Neural progenitor cell (in vitro differentiated cells): ENCODE results near the gene LY86. TPM values are rescaled to one million over a fixed set of nuclear protein-coding genes. Genes with fewer than 3 reads are reported as not detected.

Experiments
- DNase-seq: peaks from one replicate; pipeline ENCODE4 v3.0.0-alpha.2; 2016; ENCODE audit warnings: low spot score
- H2AFZ ChIP-seq: fragments of 200-600 bp; sonication (generic); replicated peaks from 2 replicates; pipeline ENCODE4 v1.6.1; 2016; ENCODE audit warnings: antibody characterized with exemption
- H3F3A ChIP-seq: fragments of 200-600 bp; sonication (generic); 2 replicates; pipeline ENCODE4 v1.6.1; 2016; ENCODE audit warnings: antibody characterized with exemption, low read depth
- H3K27ac ChIP-seq: fragments of 200-600 bp; sonication (generic); 2 replicates; pipeline ENCODE4 v1.5.1; 2016; ENCODE audit warnings: mild to moderate bottlenecking
- H3K27me3 ChIP-seq: fragments of 200-600 bp; sonication (generic); 2 replicates; pipeline ENCODE4 v1.6.1; 2016; ENCODE audit warnings: mild to moderate bottlenecking, moderate library complexity
- H3K36me3 ChIP-seq: fragments of 200-600 bp; sonication (generic); 2 replicates; pipeline ENCODE4 v1.5.1; 2016
- H3K4me1 ChIP-seq: fragments of 200-600 bp; sonication (generic); 2 replicates; pipeline ENCODE4 v1.6.1; 2016; ENCODE audit warnings: mixed run types
- H3K4me2 ChIP-seq: fragments of 200-600 bp; sonication (generic); 2 replicates; pipeline ENCODE4 v1.6.1; 2016
- H3K4me3 ChIP-seq: fragments of 200-600 bp; sonication (generic); 2 replicates; pipeline ENCODE4 v1.5.1; 2016
- H3K79me2 ChIP-seq: fragments of 200-600 bp; sonication (generic); 2 replicates; pipeline ENCODE4 v1.6.1; 2016; ENCODE audit warnings: low read depth
- H3K9ac ChIP-seq: fragments of 200-600 bp; sonication (generic); 2 replicates; pipeline ENCODE4 v1.6.1; 2016
- H3K9me3 ChIP-seq: fragments of 200-600 bp; sonication (generic); 2 replicates; pipeline ENCODE4 v1.5.1; 2016; ENCODE audit warnings: low read depth
- H4K20me1 ChIP-seq: fragments of 200-600 bp; sonication (generic); 2 replicates; pipeline ENCODE4 v1.6.1; 2016; ENCODE audit warnings: low read depth
- H3K27ac Mint-ChIP-seq: 3 replicates; pipeline ENCODE4 v1.8.0; 2021; ENCODE audit warnings: mixed read lengths
- H3K27me3 Mint-ChIP-seq: 2 replicates; pipeline ENCODE4 v1.8.0; 2022; ENCODE audit warnings: low read depth, mild to moderate bottlenecking, inconsistent platforms, moderate library complexity, mixed read lengths; ENCODE audit not compliant: insufficient read depth
- H3K36me3 Mint-ChIP-seq: 3 replicates; pipeline ENCODE4 v1.8.0; 2021; ENCODE audit warnings: mixed read lengths
- H3K4me1 Mint-ChIP-seq: 3 replicates; pipeline ENCODE4 v1.8.0; 2021; ENCODE audit warnings: mixed read lengths
- H3K4me3 Mint-ChIP-seq: 3 replicates; pipeline ENCODE4 v1.8.0; 2021; ENCODE audit warnings: mild to moderate bottlenecking, moderate library complexity, mixed read lengths
- H3K9me3 Mint-ChIP-seq: 3 replicates; pipeline ENCODE4 v1.8.0; 2020; ENCODE audit warnings: mixed read lengths
- EZH2 ChIP-seq: fragments of 200-600 bp; sonication (generic); IDR thresholded peaks from 2 replicates; pipeline ENCODE4 v1.6.1; 2017; ENCODE audit warnings: antibody characterized with exemption, mild to moderate bottlenecking, moderate library complexity
- EZH2phosphoT487 ChIP-seq: fragments of 200-600 bp; sonication (generic); IDR thresholded peaks from 2 replicates; pipeline ENCODE4 v1.6.1; 2017; ENCODE audit warnings: antibody characterized with exemption
- total RNA-seq: library from RNA; depleted of rRNA; stranded (reverse); fragments of >200 nt; gene quantifications from 2 replicates; pipeline ENCODE4 v1.2.3, GENCODE V29; 2015; ENCODE audit warnings: low replicate concordance
- TF ChIP-seq, protein P1 (sequence below): fragments of 200-600 bp; sonication (generic); IDR thresholded peaks from 2 replicates; pipeline ENCODE4 v1.5.1; 2017; ENCODE audit warnings: antibody characterized with exemption, mild to moderate bottlenecking

Gene LY86
- total RNA-seq, 1 donor from 2014 or later, result not detected

DNA sequence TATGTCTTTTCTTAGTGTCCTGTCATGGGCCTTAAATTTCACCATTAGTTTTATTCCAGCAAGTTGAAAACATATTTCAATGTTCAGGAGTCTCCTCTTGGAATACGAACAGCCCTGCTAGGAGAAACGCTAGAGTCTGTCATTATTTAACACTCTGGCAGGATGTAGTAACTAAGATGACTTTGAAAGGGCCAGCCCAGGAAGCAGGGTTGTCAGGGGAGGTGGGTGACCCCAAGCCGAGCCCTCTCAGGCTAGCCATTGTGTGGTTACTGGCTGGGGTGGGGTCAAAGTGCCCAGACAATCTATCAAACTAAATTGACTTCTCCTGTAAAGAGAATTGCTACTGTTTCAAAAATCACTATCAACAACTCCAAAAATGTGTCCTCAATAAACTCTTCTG is 67.8 kb downstream of the LY86 start:
- Mint-ChIP-seq H3K4me3 (no peak overlapping the region), H3K27ac (no peak overlapping the region), H3K36me3 (no peaks in the 10 kb centered on the region), H3K27me3 (peaks cover 8% of the 10 kb centered on the region), H3K4me1 (peaks cover 21% of the 10 kb centered on the region), H3K9me3 (no peaks in the 10 kb centered on the region)
- TF ChIP-seq, protein P1, sequence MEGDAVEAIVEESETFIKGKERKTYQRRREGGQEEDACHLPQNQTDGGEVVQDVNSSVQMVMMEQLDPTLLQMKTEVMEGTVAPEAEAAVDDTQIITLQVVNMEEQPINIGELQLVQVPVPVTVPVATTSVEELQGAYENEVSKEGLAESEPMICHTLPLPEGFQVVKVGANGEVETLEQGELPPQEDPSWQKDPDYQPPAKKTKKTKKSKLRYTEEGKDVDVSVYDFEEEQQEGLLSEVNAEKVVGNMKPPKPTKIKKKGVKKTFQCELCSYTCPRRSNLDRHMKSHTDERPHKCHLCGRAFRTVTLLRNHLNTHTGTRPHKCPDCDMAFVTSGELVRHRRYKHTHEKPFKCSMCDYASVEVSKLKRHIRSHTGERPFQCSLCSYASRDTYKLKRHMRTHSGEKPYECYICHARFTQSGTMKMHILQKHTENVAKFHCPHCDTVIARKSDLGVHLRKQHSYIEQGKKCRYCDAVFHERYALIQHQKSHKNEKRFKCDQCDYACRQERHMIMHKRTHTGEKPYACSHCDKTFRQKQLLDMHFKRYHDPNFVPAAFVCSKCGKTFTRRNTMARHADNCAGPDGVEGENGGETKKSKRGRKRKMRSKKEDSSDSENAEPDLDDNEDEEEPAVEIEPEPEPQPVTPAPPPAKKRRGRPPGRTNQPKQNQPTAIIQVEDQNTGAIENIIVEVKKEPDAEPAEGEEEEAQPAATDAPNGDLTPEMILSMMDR, result no peak
- TF ChIP-seq EZH2phosphoT487, result no peak
- no peak for TF ChIP-seq EZH2
- no peak overlapping the region for H3K4me2 ChIP-seq
- no peak for DNase-seq
- no peaks in the 10 kb centered on the region for H3K36me3 ChIP-seq
- H3K79me2 ChIP-seq, result no peaks in the 10 kb centered on the region
- H3K27ac ChIP-seq, result no peak overlapping the region
- H3K9me3 ChIP-seq, result no peaks in the 10 kb centered on the region
- no peaks in the 10 kb centered on the region for H3K4me1 ChIP-seq
- no peak overlapping the region for H3K4me3 ChIP-seq
- H2AFZ ChIP-seq, result no peak overlapping the region
- H3K27me3 ChIP-seq, result no peaks in the 10 kb centered on the region
- H4K20me1 ChIP-seq, result no peaks in the 10 kb centered on the region
- H3F3A ChIP-seq, result no peaks in the 10 kb centered on the region
- no peak overlapping the region for H3K9ac ChIP-seq

DNA sequence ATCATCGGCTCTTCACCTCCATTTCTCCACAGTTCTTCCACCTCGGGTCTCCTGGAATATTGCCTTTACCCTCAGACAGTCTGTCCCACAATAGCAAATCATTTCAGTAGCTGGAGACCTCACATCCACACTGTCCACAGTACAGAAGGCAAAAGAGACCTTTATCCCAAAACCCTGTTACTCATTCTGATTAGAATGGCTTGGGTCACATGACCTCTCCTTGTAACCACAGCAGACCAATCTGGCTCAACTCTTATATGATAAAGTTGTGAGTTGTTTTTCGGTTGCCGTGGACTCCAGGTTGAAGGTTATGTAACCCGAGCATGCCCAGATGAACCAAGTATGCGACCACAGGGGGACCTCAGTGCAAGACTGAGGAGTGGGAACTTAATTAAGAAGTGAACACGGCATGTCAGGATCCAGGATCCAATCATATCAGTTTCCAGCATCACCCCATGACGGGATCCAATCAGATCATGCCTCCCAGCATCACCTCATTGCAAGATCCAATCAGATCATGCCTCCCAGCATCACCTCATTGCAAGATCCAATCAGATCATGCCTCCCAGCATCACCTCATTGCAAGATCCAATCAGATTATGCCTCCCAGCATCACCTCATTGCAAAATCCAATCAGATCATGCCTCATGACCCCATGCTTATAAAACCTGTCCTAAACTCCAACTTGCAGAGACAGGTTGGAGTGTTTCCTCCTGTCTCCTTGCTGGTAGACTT is 68.7 kb downstream of the LY86 start:
- no peak overlapping the region for H3K9ac ChIP-seq
- H4K20me1 ChIP-seq, result no peaks in the 10 kb centered on the region
- H3K27ac ChIP-seq, result no peak overlapping the region
- H3K4me3 ChIP-seq, result no peak overlapping the region
- peaks cover 21% of the 10 kb centered on the region for H3K4me1 Mint-ChIP-seq
- H3K4me1 ChIP-seq, result no peaks in the 10 kb centered on the region
- no peak overlapping the region for H2AFZ ChIP-seq
- H3K27me3 Mint-ChIP-seq, result peaks cover 10% of the 10 kb centered on the region
- H3K27me3 ChIP-seq, result no peaks in the 10 kb centered on the region
- TF ChIP-seq EZH2 (no peak), EZH2phosphoT487 (no peak)
- TF ChIP-seq, protein P1, result no peak
- H3K4me2 ChIP-seq, result no peak overlapping the region
- H3K9me3 ChIP-seq, result no peaks in the 10 kb centered on the region
- no peak for DNase-seq
- no peaks in the 10 kb centered on the region for H3F3A ChIP-seq
- no peaks in the 10 kb centered on the region for H3K36me3 ChIP-seq
- no peak overlapping the region for H3K4me3 Mint-ChIP-seq
- no peaks in the 10 kb centered on the region for H3K9me3 Mint-ChIP-seq
- H3K36me3 Mint-ChIP-seq, result no peaks in the 10 kb centered on the region
- H3K79me2 ChIP-seq, result no peaks in the 10 kb centered on the region
- H3K27ac Mint-ChIP-seq, result peak overlapping the region; percentile 91

DNA sequence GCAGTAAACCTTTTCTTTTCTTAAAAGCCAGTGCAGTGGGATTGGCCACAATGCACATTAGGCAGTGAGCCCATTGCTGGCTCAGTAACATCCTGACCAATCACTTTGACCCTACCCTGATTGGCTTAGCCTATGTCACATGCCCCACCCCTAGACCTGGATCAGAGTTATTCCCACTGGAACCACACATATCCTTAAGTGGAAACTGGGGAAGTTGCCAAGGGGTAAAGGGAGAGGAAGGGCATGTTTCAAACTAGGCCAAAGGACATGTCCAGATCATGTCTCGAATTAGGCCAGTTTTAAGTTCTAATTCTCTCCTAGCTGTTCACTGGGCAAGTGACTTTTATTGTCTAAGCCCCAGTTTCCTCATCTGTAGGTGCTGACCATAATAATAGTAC is 69.3 kb downstream of the LY86 start:
- no peak overlapping the region for H3K27ac Mint-ChIP-seq
- H3K27ac ChIP-seq, result no peak overlapping the region

More for the DNA sequence above, 69.3 kb downstream of the LY86 start:
- H3K36me3 ChIP-seq, result no peaks in the 10 kb centered on the region
- no peaks in the 10 kb centered on the region for H3K27me3 ChIP-seq
- peaks cover 10% of the 10 kb centered on the region for H3K27me3 Mint-ChIP-seq
- H4K20me1 ChIP-seq, result no peaks in the 10 kb centered on the region
- no peaks in the 10 kb centered on the region for H3K4me1 ChIP-seq
- no peak overlapping the region for H3K4me3 ChIP-seq
- H3K9ac ChIP-seq, result no peak overlapping the region
- no peak for DNase-seq
- H3K4me1 Mint-ChIP-seq, result peaks cover 21% of the 10 kb centered on the region
- no peaks in the 10 kb centered on the region for H3K9me3 ChIP-seq
- H3K4me3 Mint-ChIP-seq, result no peak overlapping the region
- no peaks in the 10 kb centered on the region for H3K79me2 ChIP-seq
- H3K9me3 Mint-ChIP-seq, result no peaks in the 10 kb centered on the region
- no peaks in the 10 kb centered on the region for H3F3A ChIP-seq
- TF ChIP-seq, protein P1, result no peak
- no peak for TF ChIP-seq EZH2phosphoT487
- no peak overlapping the region for H3K4me2 ChIP-seq
- no peak overlapping the region for H2AFZ ChIP-seq
- H3K36me3 Mint-ChIP-seq, result no peaks in the 10 kb centered on the region
